Esophagus squamous epithelium (tissue), 4 donors: ENCODE data around the gene FOXP3.
"Not testable (repeated sequence)": the region's sequence is repeated elsewhere in the genome, so short reads cannot be mapped to it uniquely, and the experiment has no call there.

Source experiments
- POLR2A ChIP-seq, 4 donors: fragments of 450-650 bp; IDR thresholded peaks; one replicate each; pipeline ENCODE4 v1.6.1; 2017; ENCODE audit warnings: antibody characterized with exemption in 4 of 4, mild to moderate bottlenecking in 4 of 4, moderate library complexity in 3 of 4
- TF ChIP-seq, protein P1 (sequence below), 6 experiments: fragments of 450-650 bp in 4 of 6; fragments of 200-600 bp in 2 of 6; sonication (generic) in 2 of 6; IDR thresholded peaks; one replicate each; pipeline ENCODE4 v1.5.1; 2016 to 2019; ENCODE audit warnings: antibody characterized with exemption in 6 of 6, mild to moderate bottlenecking in 4 of 6, moderate library complexity in 4 of 6

- TF ChIP-seq, protein P1, sequence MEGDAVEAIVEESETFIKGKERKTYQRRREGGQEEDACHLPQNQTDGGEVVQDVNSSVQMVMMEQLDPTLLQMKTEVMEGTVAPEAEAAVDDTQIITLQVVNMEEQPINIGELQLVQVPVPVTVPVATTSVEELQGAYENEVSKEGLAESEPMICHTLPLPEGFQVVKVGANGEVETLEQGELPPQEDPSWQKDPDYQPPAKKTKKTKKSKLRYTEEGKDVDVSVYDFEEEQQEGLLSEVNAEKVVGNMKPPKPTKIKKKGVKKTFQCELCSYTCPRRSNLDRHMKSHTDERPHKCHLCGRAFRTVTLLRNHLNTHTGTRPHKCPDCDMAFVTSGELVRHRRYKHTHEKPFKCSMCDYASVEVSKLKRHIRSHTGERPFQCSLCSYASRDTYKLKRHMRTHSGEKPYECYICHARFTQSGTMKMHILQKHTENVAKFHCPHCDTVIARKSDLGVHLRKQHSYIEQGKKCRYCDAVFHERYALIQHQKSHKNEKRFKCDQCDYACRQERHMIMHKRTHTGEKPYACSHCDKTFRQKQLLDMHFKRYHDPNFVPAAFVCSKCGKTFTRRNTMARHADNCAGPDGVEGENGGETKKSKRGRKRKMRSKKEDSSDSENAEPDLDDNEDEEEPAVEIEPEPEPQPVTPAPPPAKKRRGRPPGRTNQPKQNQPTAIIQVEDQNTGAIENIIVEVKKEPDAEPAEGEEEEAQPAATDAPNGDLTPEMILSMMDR (IDR thresholded peaks at IDR 0.05) = not testable (repeated sequence)
- not testable (repeated sequence) for TF ChIP-seq POLR2A (IDR thresholded peaks at IDR 0.05)
Measured at GRCh38 chrX:49299293-49299692, 34.8 kb upstream of the FOXP3 start.
